Hematopoietic multipotent progenitor cell treated with erythropoietin and hydrocortisone succinate and interleukin-3 and kit ligand, for 15 days (in vitro differentiated cells): ENCODE measurements around the gene ALDH1B1.

ENCODE experiments used
- DNase-seq: peaks from one replicate; pipeline ENCODE4 v3.0.0-alpha.2; 2015; ENCODE audit warnings: low spot score

The ALDH1B1 gene

GRCh38 chr9:38392235-38393127 is at the start of gene ALDH1B1:
Gene ALDH1B1 (plus strand): TSS chr9:38392702. CDS start chr9:38395749, 3,047 bp downstream.
- peak; percentile 70 for DNase-seq

DNA sequence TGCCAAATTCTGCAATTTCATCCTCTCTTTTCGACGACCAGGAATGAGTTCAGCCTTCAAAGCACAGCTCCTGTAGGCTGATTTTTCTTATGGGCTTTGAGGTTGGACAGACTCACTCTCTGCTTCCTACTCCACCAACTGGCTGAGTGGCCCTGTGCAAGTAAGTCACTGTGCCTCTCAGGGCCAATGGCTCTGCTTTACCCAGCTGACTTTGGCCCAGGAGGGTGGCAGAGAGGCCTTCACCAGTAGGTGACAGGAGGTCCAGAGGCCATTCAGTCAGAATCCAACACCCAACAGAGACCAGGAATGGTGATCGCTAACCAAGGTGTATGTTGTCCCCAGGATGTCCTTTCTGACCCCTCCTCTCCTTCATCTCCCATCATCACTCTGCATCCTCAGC is 49.5 kb upstream of the ALDH1B1 start:
- DNase-seq, result no peak

GRCh38 chr9:38343552-38343951 is 49.0 kb upstream of the ALDH1B1 start:
- DNase-seq, result no peak

GRCh38 chr9:38344566-38345324 is 47.8 kb upstream of the ALDH1B1 start:
- DNase-seq, result no peak

- DNase-seq, result no peak
Observed at GRCh38 chr9:38345851-38346755, 46.4 kb upstream of the ALDH1B1 start.

GRCh38 chr9:38346811-38347210 is 45.7 kb upstream of the ALDH1B1 start:
- DNase-seq, result no peak

GRCh38 chr9:38347271-38347671 is 45.2 kb upstream of the ALDH1B1 start:
- DNase-seq, result no peak

GRCh38 chr9:38347946-38348345 is 44.6 kb upstream of the ALDH1B1 start:
- no peak for DNase-seq

GRCh38 chr9:38350529-38350928 is 42.0 kb upstream of the ALDH1B1 start:
- no peak for DNase-seq

DNA sequence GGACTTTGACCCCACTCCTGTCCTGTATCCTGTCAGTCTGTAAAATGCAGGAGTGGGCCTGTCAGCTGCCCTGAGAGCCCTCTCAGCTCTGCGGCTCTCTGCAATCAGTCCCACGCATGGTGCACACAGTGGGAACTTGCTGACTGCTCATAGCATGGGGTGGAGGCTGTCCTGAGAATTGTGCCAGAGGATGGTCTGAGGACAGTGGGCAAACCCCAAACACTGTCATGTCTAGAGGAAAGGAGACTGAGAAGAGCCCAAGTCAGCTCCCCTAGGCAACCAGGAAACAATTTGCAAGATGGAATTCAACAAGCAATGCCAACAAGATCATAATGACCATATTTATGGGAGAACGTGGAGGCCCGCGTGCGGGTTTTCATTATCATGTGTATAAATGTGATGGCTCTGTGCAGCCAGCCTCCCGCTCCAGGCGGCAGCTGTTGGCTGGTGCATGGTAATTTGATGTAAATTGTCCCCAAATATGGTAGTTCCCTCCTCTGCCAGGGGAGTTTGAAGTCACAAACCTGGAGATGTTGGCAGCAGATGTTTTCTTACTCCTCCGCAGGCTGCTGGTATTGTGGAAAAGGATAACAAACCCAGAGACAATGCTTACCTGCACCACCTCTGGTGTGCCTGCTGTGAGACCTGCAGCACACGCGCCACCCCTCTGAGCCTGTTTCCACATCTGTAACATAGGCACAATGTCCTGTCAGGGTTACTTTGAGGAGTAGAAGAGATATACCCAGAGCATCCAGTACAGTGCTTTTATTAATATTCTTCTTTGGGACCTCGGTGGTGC is 39.8 kb upstream of the ALDH1B1 start:
- no peak for DNase-seq

- DNase-seq, result no peak
Observed at GRCh38 chr9:38355115-38355514, 37.4 kb upstream of the ALDH1B1 start.

- DNase-seq, result no peak
Observed at GRCh38 chr9:38355517-38356120, 36.9 kb upstream of the ALDH1B1 start.

GRCh38 chr9:38356851-38357250 is 35.7 kb upstream of the ALDH1B1 start:
- no peak for DNase-seq

- DNase-seq, result no peak
Observed at GRCh38 chr9:38357350-38358114, 35.0 kb upstream of the ALDH1B1 start.

DNA sequence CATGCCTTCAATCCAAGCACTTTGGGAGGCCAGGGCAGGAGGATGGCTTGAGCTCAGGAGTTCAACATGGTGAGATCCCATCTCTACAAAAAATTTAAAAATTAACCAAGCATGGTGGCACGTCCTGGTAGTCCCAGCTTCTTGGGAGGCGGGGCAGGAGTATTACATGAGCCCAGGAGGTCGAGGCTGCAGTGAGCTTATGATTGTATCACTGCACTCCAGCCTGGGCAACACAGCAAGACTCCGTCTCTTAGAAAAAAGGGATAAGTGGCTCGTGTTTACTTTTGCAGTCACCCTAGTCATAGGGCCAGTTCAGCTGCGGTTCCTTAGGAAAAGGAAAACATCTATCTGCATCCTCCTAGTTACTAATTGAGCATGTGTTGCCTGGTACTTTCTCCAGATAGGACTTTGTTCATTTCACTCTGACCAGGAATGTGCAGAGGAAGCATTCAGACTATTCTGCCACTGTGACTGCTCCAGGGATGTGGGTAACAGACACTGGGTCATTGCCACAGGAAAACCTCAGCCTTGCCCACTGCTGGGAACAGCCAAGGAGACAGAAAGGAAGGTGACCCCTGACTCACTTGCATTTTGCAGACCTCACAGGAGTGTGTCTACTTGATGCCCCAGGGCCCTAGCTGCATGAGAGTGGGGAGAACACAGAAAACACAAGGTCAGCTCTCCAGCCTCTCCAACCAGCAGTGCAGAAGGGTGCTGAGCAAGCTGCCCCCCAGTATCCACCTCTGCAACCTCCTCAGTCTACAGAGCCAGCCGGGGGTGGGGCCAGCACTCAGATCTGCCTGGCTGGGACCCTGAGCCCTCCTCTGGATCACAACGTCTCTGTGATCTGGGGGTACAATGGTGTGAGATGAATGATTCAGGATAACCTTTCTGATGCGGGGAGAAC is 33.9 kb upstream of the ALDH1B1 start:
- DNase-seq, result no peak

GRCh38 chr9:38359297-38359653 is 33.2 kb upstream of the ALDH1B1 start:
- no peak for DNase-seq

GRCh38 chr9:38359689-38360385 is 32.7 kb upstream of the ALDH1B1 start:
- no peak for DNase-seq

DNA sequence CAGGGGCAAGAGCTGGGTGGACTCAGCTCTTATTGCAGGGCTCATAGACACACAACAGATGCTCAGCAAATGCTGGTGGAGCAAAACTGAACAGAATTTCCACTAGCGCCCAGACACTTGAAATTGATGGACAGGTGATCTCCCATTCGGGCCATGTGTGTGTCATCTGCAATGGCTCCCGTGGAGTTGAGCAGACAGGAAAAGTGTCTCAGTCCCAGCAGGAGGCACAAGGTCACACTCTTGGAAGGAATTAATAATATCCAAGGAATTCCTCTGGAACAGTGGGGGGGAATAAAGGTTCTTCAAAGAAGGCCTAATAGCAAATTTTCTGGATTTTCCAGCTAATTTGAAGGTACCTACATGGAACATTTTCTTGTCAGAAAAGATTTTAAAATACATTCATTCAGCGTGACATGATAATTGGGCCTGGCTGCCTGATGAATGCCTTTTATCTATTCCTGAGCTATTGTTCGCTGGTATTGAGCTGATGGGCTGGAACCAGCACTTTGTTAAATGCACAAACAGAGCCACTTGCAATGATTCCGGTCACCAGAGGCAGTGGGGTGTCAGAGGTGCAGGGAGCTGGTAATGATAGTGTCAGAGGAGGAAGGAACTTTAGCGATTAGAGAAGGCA is 31.5 kb upstream of the ALDH1B1 start:
- no peak for DNase-seq
